Osteoblast (primary cell): ENCODE data around the gene PM20D2. TPM values are rescaled to one million over a fixed set of nuclear protein-coding genes. Genes with fewer than 3 reads are reported as not detected.

Source experiments
- DNase-seq: peaks from one replicate; pipeline ENCODE4 v3.0.0; 2011; ENCODE audit warnings: low spot score, mixed read lengths; ENCODE audit not compliant: insufficient read length; ENCODE audit errors: missing footprints
- H2AFZ ChIP-seq: 2 replicates; pipeline ENCODE4 v1.6.0; 2011; ENCODE audit warnings: mild to moderate bottlenecking, low read length
- H3K27ac ChIP-seq: 2 replicates; pipeline ENCODE4 v1.5.1; 2011; ENCODE audit warnings: mild to moderate bottlenecking, low read depth, low read length, moderate library complexity
- H3K27me3 ChIP-seq: 2 replicates; pipeline ENCODE4 v1.6.0; 2012; ENCODE audit warnings: mild to moderate bottlenecking, control low read depth, inconsistent platforms, low read length, moderate library complexity; ENCODE audit not compliant: insufficient read depth
- H3K36me3 ChIP-seq: 2 replicates; pipeline ENCODE4 v1.5.1; 2011; ENCODE audit warnings: mild to moderate bottlenecking, low read length, control low read depth, moderate library complexity; ENCODE audit not compliant: insufficient read depth
- H3K4me1 ChIP-seq: 2 replicates; pipeline ENCODE4 v1.5.1; 2011; ENCODE audit warnings: mild to moderate bottlenecking, low read length, control low read depth, moderate library complexity; ENCODE audit not compliant: insufficient read depth
- H3K4me2 ChIP-seq: 2 replicates; pipeline ENCODE4 v1.6.0; 2011; ENCODE audit warnings: mild to moderate bottlenecking, low read length; ENCODE audit not compliant: insufficient read depth
- H3K4me3 ChIP-seq: fragments of 200-600 bp; sonication (generic); 3 replicates; pipeline ENCODE4 v1.5.1; 2012; ENCODE audit warnings: mild to moderate bottlenecking, low read length, inconsistent platforms; ENCODE audit not compliant: insufficient read depth
- H3K79me2 ChIP-seq: 2 replicates; pipeline ENCODE4 v1.6.0; 2012; ENCODE audit warnings: mild to moderate bottlenecking, low read length, control low read depth, inconsistent platforms; ENCODE audit not compliant: insufficient read depth
- H3K9me3 ChIP-seq: 2 replicates; pipeline ENCODE4 v1.5.1; 2011; ENCODE audit warnings: low read depth, low read length, control low read depth
- H4K20me1 ChIP-seq: 2 replicates; pipeline ENCODE4 v1.6.0; 2012; ENCODE audit warnings: mild to moderate bottlenecking, low read length, control low read depth; ENCODE audit not compliant: insufficient read depth
- total RNA-seq: library from RNA; depleted of rRNA; stranded (reverse); fragments of >200 nt; gene quantifications from 2 replicates; pipeline ENCODE4 v1.2.3, GENCODE V29; 2012
- TF ChIP-seq, protein P1 (sequence below): IDR thresholded peaks from 2 replicates; pipeline ENCODE4 v1.5.1; 2011; ENCODE audit warnings: mild to moderate bottlenecking, low read depth, low read length, moderate library complexity; ENCODE audit errors: extremely low read depth

Gene PM20D2
- total RNA-seq, 1 donor: 2.9 TPM

DNA sequence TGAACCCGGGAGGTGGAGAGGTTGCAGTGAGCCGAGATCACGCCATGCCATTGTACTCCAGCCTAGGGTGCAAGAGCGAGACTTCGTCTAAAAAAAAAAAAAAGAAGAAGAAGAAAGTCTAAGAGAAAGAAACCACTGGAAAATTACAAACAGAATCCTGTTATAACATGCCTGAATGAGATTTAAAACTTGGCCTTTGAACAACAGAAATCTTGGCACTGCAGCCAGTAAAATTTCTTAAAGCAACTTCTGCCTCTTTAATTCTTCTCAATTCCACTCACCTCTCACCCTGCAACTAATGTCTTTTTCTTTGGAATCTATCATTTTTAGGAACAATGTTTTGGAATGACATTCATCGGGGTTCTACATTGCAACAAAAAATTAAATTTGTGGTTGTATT lies 26.3 kb downstream of the PM20D2 start:
- Histone ChIP-seq H3K27ac (no peak overlapping the region), H3K36me3 (no peaks in the 10 kb centered on the region), H3K4me1 (no peaks in the 10 kb centered on the region), H3K9me3 (no peaks in the 10 kb centered on the region), H3K79me2 (no peaks in the 10 kb centered on the region), H3K27me3 (no peaks in the 10 kb centered on the region), H3K4me2 (no peak overlapping the region), H4K20me1 (no peaks in the 10 kb centered on the region), H3K4me3 (no peak overlapping the region), H2AFZ (no peak overlapping the region)
- TF ChIP-seq, protein P1, sequence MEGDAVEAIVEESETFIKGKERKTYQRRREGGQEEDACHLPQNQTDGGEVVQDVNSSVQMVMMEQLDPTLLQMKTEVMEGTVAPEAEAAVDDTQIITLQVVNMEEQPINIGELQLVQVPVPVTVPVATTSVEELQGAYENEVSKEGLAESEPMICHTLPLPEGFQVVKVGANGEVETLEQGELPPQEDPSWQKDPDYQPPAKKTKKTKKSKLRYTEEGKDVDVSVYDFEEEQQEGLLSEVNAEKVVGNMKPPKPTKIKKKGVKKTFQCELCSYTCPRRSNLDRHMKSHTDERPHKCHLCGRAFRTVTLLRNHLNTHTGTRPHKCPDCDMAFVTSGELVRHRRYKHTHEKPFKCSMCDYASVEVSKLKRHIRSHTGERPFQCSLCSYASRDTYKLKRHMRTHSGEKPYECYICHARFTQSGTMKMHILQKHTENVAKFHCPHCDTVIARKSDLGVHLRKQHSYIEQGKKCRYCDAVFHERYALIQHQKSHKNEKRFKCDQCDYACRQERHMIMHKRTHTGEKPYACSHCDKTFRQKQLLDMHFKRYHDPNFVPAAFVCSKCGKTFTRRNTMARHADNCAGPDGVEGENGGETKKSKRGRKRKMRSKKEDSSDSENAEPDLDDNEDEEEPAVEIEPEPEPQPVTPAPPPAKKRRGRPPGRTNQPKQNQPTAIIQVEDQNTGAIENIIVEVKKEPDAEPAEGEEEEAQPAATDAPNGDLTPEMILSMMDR: no peak
- no peak for DNase-seq

DNA sequence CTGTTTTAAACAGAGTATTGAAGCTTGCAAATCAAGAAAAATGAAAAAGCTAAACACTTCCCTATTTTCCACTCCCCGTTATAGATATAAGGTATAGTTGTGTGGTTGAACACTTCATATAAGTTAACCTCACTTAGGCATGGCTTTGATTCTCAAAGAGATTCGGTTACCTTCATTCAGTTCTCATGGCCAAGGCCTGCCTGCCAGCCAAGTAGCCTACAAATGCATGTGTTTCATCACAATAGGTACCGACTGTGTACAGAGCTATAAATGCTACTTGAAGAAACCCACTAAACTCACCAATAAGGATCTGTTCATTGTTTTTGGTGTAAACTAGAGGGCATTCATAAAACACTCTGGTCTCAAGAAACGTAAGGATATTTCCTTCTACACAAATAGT lies 27.8 kb downstream of the PM20D2 start:
- DNase-seq: no peak
- H3K79me2 ChIP-seq: no peaks in the 10 kb centered on the region
- TF ChIP-seq, protein P1: no peak
- H3K4me1 ChIP-seq: no peaks in the 10 kb centered on the region
- H3K9me3 ChIP-seq: no peaks in the 10 kb centered on the region
- no peaks in the 10 kb centered on the region for H4K20me1 ChIP-seq
- no peaks in the 10 kb centered on the region for H3K36me3 ChIP-seq
- no peak overlapping the region for H3K27ac ChIP-seq
- H2AFZ ChIP-seq: no peak overlapping the region
- H3K27me3 ChIP-seq: no peaks in the 10 kb centered on the region
- H3K4me3 ChIP-seq: no peak overlapping the region
- no peak overlapping the region for H3K4me2 ChIP-seq

DNA sequence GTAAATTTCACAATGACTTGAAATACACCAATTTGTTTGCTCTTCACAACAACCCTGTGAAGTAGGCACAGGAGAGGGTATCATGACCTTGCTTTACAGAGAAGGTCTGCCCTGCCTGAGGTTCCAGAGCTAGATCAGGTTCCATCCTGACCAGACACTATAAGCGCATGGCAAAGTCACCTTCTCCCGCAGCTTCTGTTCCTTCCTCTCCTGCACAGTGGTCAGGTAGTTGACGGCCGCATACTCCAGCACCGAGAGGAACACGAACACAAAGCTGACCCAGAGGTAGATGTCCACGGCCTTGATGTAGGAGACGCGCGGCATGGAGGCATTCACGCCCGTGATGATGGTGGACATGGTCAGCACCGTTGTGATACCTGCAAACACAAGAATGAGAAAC lies 34.3 kb downstream of the PM20D2 start:
- Histone ChIP-seq H3K4me1 (no peaks in the 10 kb centered on the region), H2AFZ (no peak overlapping the region), H3K9me3 (no peaks in the 10 kb centered on the region), H3K79me2 (no peaks in the 10 kb centered on the region), H3K4me3 (no peak overlapping the region), H3K36me3 (no peaks in the 10 kb centered on the region), H3K27me3 (no peaks in the 10 kb centered on the region), H3K4me2 (no peak overlapping the region), H3K27ac (no peak overlapping the region), H4K20me1 (no peaks in the 10 kb centered on the region)
- DNase-seq: no peak
- TF ChIP-seq, protein P1: no peak

DNA sequence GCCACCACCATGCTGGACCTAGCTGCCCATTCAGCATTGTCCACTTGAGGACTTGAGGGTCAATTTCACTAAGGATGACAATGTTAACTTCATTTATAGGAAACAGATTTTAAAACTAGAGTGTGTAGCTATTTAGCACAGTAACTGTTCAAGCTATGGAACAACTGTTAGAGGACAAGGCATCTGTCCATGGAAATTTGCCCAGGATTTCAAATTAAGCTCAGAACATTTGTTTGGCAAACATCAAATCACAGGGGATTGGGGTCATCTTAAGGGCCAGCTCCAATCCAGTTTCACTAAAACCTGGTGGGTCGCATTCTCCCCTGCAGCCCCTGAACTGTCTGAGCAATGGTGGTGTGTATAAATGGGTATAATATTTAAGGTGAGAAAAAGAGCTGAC lies 35.1 kb downstream of the PM20D2 start:
- H2AFZ ChIP-seq: no peak overlapping the region
- no peak overlapping the region for H3K27ac ChIP-seq
- no peak overlapping the region for H3K4me3 ChIP-seq
- H3K9me3 ChIP-seq: no peaks in the 10 kb centered on the region
- no peaks in the 10 kb centered on the region for H3K27me3 ChIP-seq
- DNase-seq: no peak
- no peaks in the 10 kb centered on the region for H3K4me1 ChIP-seq
- no peaks in the 10 kb centered on the region for H4K20me1 ChIP-seq
- no peak overlapping the region for H3K4me2 ChIP-seq
- TF ChIP-seq, protein P1: no peak
- no peaks in the 10 kb centered on the region for H3K36me3 ChIP-seq
- H3K79me2 ChIP-seq: no peaks in the 10 kb centered on the region
